HEK293 (cell line): ENCODE data around the gene ADRM1.

Experiments
- CTCF ChIA-PET: fragments of 350-600 bp; formaldehyde crosslinking; extraction: SDS; loops from one replicate; lab custom pipeline; 2021; ENCODE audit warnings: antibody characterized with exemption; lab: Yijun Ruan, JAX
- POLR2A ChIA-PET: fragments of 300-600 bp; formaldehyde crosslinking; extraction: SDS; loops from one replicate; lab custom pipeline; 2020; ENCODE audit warnings: antibody characterized with exemption, inconsistent platforms; lab: Yijun Ruan, JAX
- H3K27ac ChIP-seq: fragments of 200-500 bp; sonication (Bioruptor generic); 2 replicates; pipeline ENCODE4 v1.5.1; 2014; ENCODE audit warnings: low read depth, low read length, control low read depth, inconsistent platforms; ENCODE audit errors: extremely low read depth
- H3K36me3 ChIP-seq, 2 experiments: fragments of 200-500 bp in 1 of 2; sonication (Bioruptor generic) in 1 of 2; 1 replicate in 1 of 2; 2 replicates in 1 of 2; pipeline ENCODE4 v1.5.1; 2014 to 2017; ENCODE audit warnings: inconsistent platforms in 2 of 2, low read length in 2 of 2; ENCODE audit not compliant: control insufficient read depth in 2 of 2, insufficient read depth in 1 of 2
- H3K4me1 ChIP-seq: fragments of 200-500 bp; sonication (Bioruptor generic); 2 replicates; pipeline ENCODE4 v1.5.1; 2014; ENCODE audit warnings: mild to moderate bottlenecking, low read length, inconsistent platforms; ENCODE audit not compliant: control insufficient read depth, insufficient read depth
- H3K4me3 ChIP-seq: 2 replicates; pipeline ENCODE4 v1.5.1; 2011; ENCODE audit warnings: low read depth, mild to moderate bottlenecking, control low read depth, low read length, moderate library complexity
- H3K9me3 ChIP-seq: fragments of 200-500 bp; sonication (Bioruptor generic); 2 replicates; pipeline ENCODE4 v1.5.1; 2014; ENCODE audit warnings: low read depth, low read length, inconsistent platforms; ENCODE audit not compliant: control insufficient read depth, insufficient read depth
- BCL11B ChIP-seq: fragments of 450-650 bp; formaldehyde crosslinking; IDR thresholded peaks from 2 replicates; pipeline ENCODE4 v1.5.1; 2016; ENCODE audit warnings: low read depth, missing biosample characterization, missing genetic modification characterization
- EGR2 ChIP-seq: fragments of 450-650 bp; formaldehyde crosslinking; IDR thresholded peaks from 2 replicates; pipeline ENCODE4 v1.5.1; 2016; ENCODE audit warnings: low read depth, missing biosample characterization, missing genetic modification characterization
- ELK4 ChIP-seq: IDR thresholded peaks from 2 replicates; pipeline ENCODE4 v1.6.1; 2011; ENCODE audit warnings: mild to moderate bottlenecking, low read depth, low read length, borderline replicate concordance
- GLIS1 ChIP-seq: fragments of 450-650 bp; formaldehyde crosslinking; IDR thresholded peaks from 2 replicates; pipeline ENCODE4 v1.5.1; 2016; ENCODE audit warnings: missing biosample characterization, missing genetic modification characterization
- HIC1 ChIP-seq: fragments of 450-650 bp; formaldehyde crosslinking; IDR thresholded peaks from 2 replicates; pipeline ENCODE4 v1.5.1; 2016; ENCODE audit warnings: missing biosample characterization, missing genetic modification characterization
- KLF1 ChIP-seq: fragments of 450-650 bp; formaldehyde crosslinking; IDR thresholded peaks from 2 replicates; pipeline ENCODE4 v1.5.1; 2016; ENCODE audit warnings: missing biosample characterization, missing genetic modification characterization
- MEIS1 ChIP-seq: sonication (generic); formaldehyde crosslinking; IDR thresholded peaks from 2 replicates; pipeline ENCODE4 v1.8.1; 2022; ENCODE audit warnings: missing genetic modification reagents, mild to moderate bottlenecking, borderline replicate concordance
- MYNN ChIP-seq: fragments of 450-650 bp; formaldehyde crosslinking; IDR thresholded peaks from 2 replicates; pipeline ENCODE4 v1.5.1; 2016; ENCODE audit warnings: missing biosample characterization, missing genetic modification characterization, borderline replicate concordance
- PATZ1 ChIP-seq: fragments of 450-650 bp; formaldehyde crosslinking; IDR thresholded peaks from 2 replicates; pipeline ENCODE4 v1.5.1; 2016; ENCODE audit warnings: missing biosample characterization, missing genetic modification characterization
- SCRT1 ChIP-seq: fragments of 450-650 bp; formaldehyde crosslinking; IDR thresholded peaks from 2 replicates; pipeline ENCODE4 v1.5.1; 2016; ENCODE audit warnings: missing biosample characterization, missing genetic modification characterization, borderline replicate concordance
- ZBTB48 ChIP-seq: fragments of 450-650 bp; formaldehyde crosslinking; IDR thresholded peaks from 2 replicates; pipeline ENCODE4 v1.5.1; 2016; ENCODE audit warnings: missing biosample characterization, missing genetic modification characterization
- ZFP41 ChIP-seq: fragments of 450-650 bp; formaldehyde crosslinking; IDR thresholded peaks from 2 replicates; pipeline ENCODE4 v1.5.1; 2016; ENCODE audit warnings: missing biosample characterization, missing genetic modification characterization, borderline replicate concordance
- ZNF169 ChIP-seq: fragments of 450-650 bp; formaldehyde crosslinking; IDR thresholded peaks from 2 replicates; pipeline ENCODE4 v1.5.1; 2016; ENCODE audit warnings: missing biosample characterization, missing genetic modification characterization
- ZNF174 ChIP-seq: fragments of 450-650 bp; formaldehyde crosslinking; IDR thresholded peaks from 2 replicates; pipeline ENCODE4 v1.5.0; 2017; ENCODE audit warnings: missing biosample characterization, mild to moderate bottlenecking, missing genetic modification characterization
- ZNF211 ChIP-seq: fragments of 450-650 bp; formaldehyde crosslinking; IDR thresholded peaks from 2 replicates; pipeline ENCODE4 v1.5.1; 2016; ENCODE audit warnings: low read depth, missing biosample characterization, missing genetic modification characterization
- ZNF214 ChIP-seq: fragments of 450-650 bp; formaldehyde crosslinking; IDR thresholded peaks from 2 replicates; pipeline ENCODE4 v1.5.1; 2017; ENCODE audit warnings: missing biosample characterization, mild to moderate bottlenecking, missing genetic modification characterization, borderline replicate concordance
- ZNF398 ChIP-seq: fragments of 450-650 bp; formaldehyde crosslinking; IDR thresholded peaks from 2 replicates; pipeline ENCODE4 v1.5.1; 2017; ENCODE audit warnings: missing biosample characterization, missing genetic modification characterization
- ZNF521 ChIP-seq: fragments of 450-650 bp; formaldehyde crosslinking; IDR thresholded peaks from 2 replicates; pipeline ENCODE4 v1.5.1; 2017; ENCODE audit warnings: missing biosample characterization, mild to moderate bottlenecking, missing genetic modification characterization
- ZNF560 ChIP-seq: fragments of 450-650 bp; formaldehyde crosslinking; IDR thresholded peaks from 2 replicates; pipeline ENCODE4 v1.5.1; 2017; ENCODE audit warnings: missing biosample characterization, missing genetic modification characterization, borderline replicate concordance
- ZNF596 ChIP-seq: fragments of 450-650 bp; IDR thresholded peaks from 2 replicates; pipeline ENCODE4 v1.5.0; 2018; ENCODE audit warnings: missing biosample characterization, mild to moderate bottlenecking, missing genetic modification characterization, moderate library complexity
- ZNF670 ChIP-seq: fragments of 450-650 bp; formaldehyde crosslinking; IDR thresholded peaks from 2 replicates; pipeline ENCODE4 v1.5.1; 2016; ENCODE audit warnings: missing biosample characterization, missing genetic modification characterization, low read depth
- ZNF677 ChIP-seq: fragments of 450-650 bp; IDR thresholded peaks from 2 replicates; pipeline ENCODE4 v1.5.0; 2018; ENCODE audit warnings: missing biosample characterization, mild to moderate bottlenecking, missing genetic modification characterization, moderate library complexity

The ADRM1 gene

GRCh38 chr20:62310757-62311121, 7.9 kb downstream of the ADRM1 start:
- no peaks in the 10 kb centered on the region for H3K4me1 ChIP-seq
- peaks cover 0 to 92% of the 10 kb centered on the region in 2 experiments; a peak in 2 of 3 replicates for H3K36me3 ChIP-seq
- TF ChIP-seq ZNF677 (tag by site-specific recombination) (no peak), ELK4 (no peak)
- no peak overlapping the region for H3K4me3 ChIP-seq
- CTCF ChIA-PET, result no interaction called here
- H3K9me3 ChIP-seq, result no peaks in the 10 kb centered on the region
- no peak overlapping the region for H3K27ac ChIP-seq
- POLR2A ChIA-PET, result interaction anchor here (1.5 kb wide), 1 partner anchor 56 kb away, joined by 3 read pairs; no protein-coding TSS in a partner anchor

GRCh38 chr20:62311150-62311549, 8.4 kb downstream of the ADRM1 start:
- no peak overlapping the region for H3K4me3 ChIP-seq
- H3K27ac ChIP-seq, result no peak overlapping the region
- TF ChIP-seq ZFP41 (tag by site-specific recombination) (no peak), ZNF211 (tag by site-specific recombination) (no peak), ZNF521 (tag by site-specific recombination) (no peak), EGR2 (0 out of 2 replicates have a peak, but pooled peaks have one; percentile 5), ZNF670 (tag by site-specific recombination) (no peak), ZNF174 (tag by site-specific recombination) (no peak)
- TF ChIP-seq, all 188 proteins: peak for 1
- ChIA-PET CTCF (no interaction called here), POLR2A (interaction anchor here (1.5 kb wide), 1 partner anchor 55 kb away, joined by 3 read pairs; no protein-coding TSS in a partner anchor)
- no peaks in the 10 kb centered on the region for H3K4me1 ChIP-seq
- H3K9me3 ChIP-seq, result no peaks in the 10 kb centered on the region
- H3K36me3 ChIP-seq, result peaks cover 0 to 92% of the 10 kb centered on the region in 2 experiments; a peak in 2 of 3 replicates

GRCh38 chr20:62311832-62312661, 9.2 kb downstream of the ADRM1 start:
- Histone ChIP-seq H3K4me3 (no peak overlapping the region), H3K36me3 (peaks cover 0 to 92% of the 10 kb centered on the region in 2 experiments; a peak in 2 of 3 replicates), H3K9me3 (no peaks in the 10 kb centered on the region), H3K27ac (no peak overlapping the region), H3K4me1 (no peaks in the 10 kb centered on the region)
- ChIA-PET POLR2A (no interaction called here), CTCF (no interaction called here)
- TF ChIP-seq ZNF398 (tag by site-specific recombination), result no peak
- no peak for TF ChIP-seq GLIS1 (tag by site-specific recombination)
- no peak for TF ChIP-seq ZNF169 (tag by site-specific recombination)
- no peak for TF ChIP-seq ZNF596
- TF ChIP-seq BCL11B (tag by site-specific recombination), result no peak
- no peak for TF ChIP-seq ZNF214
- no peak for TF ChIP-seq KLF1 (tag by site-specific recombination)
- no peak for TF ChIP-seq HIC1 (tag by site-specific recombination)
- TF ChIP-seq PATZ1, result no peak
- TF ChIP-seq MEIS1 (CRISPR knock-in tag), result no peak
- TF ChIP-seq SCRT1, result no peak
- no peak for TF ChIP-seq MYNN (tag by site-specific recombination)
- no peak for TF ChIP-seq ZBTB48 (tag by site-specific recombination)
- no peak for TF ChIP-seq ZNF560
